HG02870 (cell line): Measurements from ENCODE around the gene KDM6B.
A peak's percentile ranks its signal among the peaks of the same experiment; 100 is the strongest.
"Not testable (repeated sequence)": the region's sequence is repeated elsewhere in the genome, so short reads cannot be mapped to it uniquely, and the experiment has no call there.

Experiments used
- ATAC-seq: cut with Tn5 transposase; IDR thresholded peaks from one replicate; pipeline ENCODE4 v1.9.1; 2021; ENCODE audit warnings: mild to moderate bottlenecking, moderate library complexity; ENCODE audit not compliant: unreplicated experiment

Gene KDM6B

GRCh38 chr17:7850701-7851437 is 16.9 kb downstream of the KDM6B start:
- ATAC-seq, result no peak

- ATAC-seq, result peak; percentile 84
These were observed 17.6 kb downstream of the KDM6B start for GRCh38 chr17:7851438-7852261.

GRCh38 chr17:7852262-7852670 is 18.2 kb downstream of the KDM6B start:
- no peak for ATAC-seq

GRCh38 chr17:7852919-7853690 is 19.1 kb downstream of the KDM6B start:
- ATAC-seq, result no peak

- no peak for ATAC-seq
These were observed 19.6 kb downstream of the KDM6B start for GRCh38 chr17:7853691-7854038.

GRCh38 chr17:7854078-7854777 is 20.2 kb downstream of the KDM6B start:
- no peak for ATAC-seq

GRCh38 chr17:7854851-7855659 is 21.0 kb downstream of the KDM6B start, which contains the start of gene TMEM88:
TMEM88 (plus strand) TSS chr17:7855066; CDS start chr17:7855075, 9 bp downstream.
- ATAC-seq, result no peak

GRCh38 chr17:7855660-7856010 is 21.6 kb downstream of the KDM6B start:
- no peak for ATAC-seq

- ATAC-seq, result no peak
These were observed 22.2 kb downstream of the KDM6B start for GRCh38 chr17:7856011-7856810.

- peak; percentile 76 for ATAC-seq
These were observed 23.0 kb downstream of the KDM6B start, which contains the start of gene NAA38 for GRCh38 chr17:7856811-7857712. NAA38 (minus strand) TSS chr17:7857559; CDS start chr17:7857463, 96 bp downstream.

- peak; percentile 38 for ATAC-seq
These were observed 23.9 kb downstream of the KDM6B start, which contains the start of gene CYB5D1 for GRCh38 chr17:7857713-7858521. CYB5D1 (plus strand) TSS chr17:7858003; CDS start chr17:7858135, 132 bp downstream.

- ATAC-seq, result no peak
These were observed 24.4 kb downstream of the KDM6B start for GRCh38 chr17:7858522-7858810.

GRCh38 chr17:7859028-7859427 is 25.0 kb downstream of the KDM6B start:
- no peak for ATAC-seq

GRCh38 chr17:7862692-7863437 is 28.8 kb downstream of the KDM6B start:
- ATAC-seq, result no peak

GRCh38 chr17:7864384-7864783 is 30.4 kb downstream of the KDM6B start:
- ATAC-seq, result not testable (repeated sequence)

GRCh38 chr17:7864995-7865650 is 31.1 kb downstream of the KDM6B start:
- ATAC-seq, result no peak
